Esophagus muscularis mucosa (tissue), 4 donors: ENCODE data around the gene CD34.

Source experiments
- EP300 ChIP-seq: sonication (generic); formaldehyde crosslinking; IDR thresholded peaks from one replicate; pipeline ENCODE4 v1.6.1; 2017; ENCODE audit warnings: antibody characterized with exemption
- POLR2A ChIP-seq: fragments of 450-650 bp; IDR thresholded peaks from one replicate; pipeline ENCODE4 v1.6.1; 2017; ENCODE audit warnings: antibody characterized with exemption, moderate library complexity, mild to moderate bottlenecking, low read depth
- POLR2AphosphoS5 ChIP-seq, 2 donors: sonication (generic); formaldehyde crosslinking; IDR thresholded peaks; one replicate each; pipeline ENCODE4 v1.6.1; 2017; ENCODE audit warnings: antibody characterized with exemption in 2 of 2
- TF ChIP-seq, protein P1 (sequence below), 3 experiments: fragments of 200-600 bp in 2 of 3; fragments of 450-650 bp in 1 of 3; sonication (generic) in 2 of 3; IDR thresholded peaks; one replicate each; pipeline ENCODE4 v1.5.1; 2017 to 2019; ENCODE audit warnings: antibody characterized with exemption in 3 of 3, mild to moderate bottlenecking in 2 of 3, moderate library complexity in 1 of 3

DNA sequence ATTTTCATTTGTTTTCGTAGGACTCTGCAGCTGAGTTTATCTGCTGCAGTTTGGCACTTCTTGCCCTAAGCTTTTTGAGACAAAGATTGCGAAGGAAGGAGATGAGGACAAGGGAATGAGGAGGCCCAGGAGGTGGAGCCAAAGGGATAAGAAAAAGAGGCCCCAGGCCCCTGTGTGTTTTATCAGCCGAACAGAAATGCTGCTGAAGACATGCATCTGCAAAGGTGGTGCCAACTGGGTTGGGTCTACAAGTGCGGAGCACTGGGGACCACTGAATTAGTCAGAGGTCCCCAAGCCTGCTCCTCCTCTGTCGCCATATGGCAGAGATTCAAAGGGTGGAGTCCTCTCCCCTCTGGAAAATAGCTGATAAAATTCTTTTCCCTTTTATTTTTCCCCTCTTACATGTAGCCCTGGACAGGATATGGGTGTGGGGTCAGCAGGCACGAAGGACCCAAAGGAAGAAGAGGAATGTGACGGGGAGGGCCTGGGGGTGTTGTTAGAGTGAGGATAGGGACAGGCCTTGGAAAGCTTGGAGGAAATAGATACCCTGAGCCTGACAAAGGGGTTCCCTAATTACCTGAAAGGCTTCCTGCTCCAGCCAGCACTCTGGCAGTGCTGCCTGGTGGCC, 2.7 kb downstream of the CD34 start:
- TF ChIP-seq, protein P1, sequence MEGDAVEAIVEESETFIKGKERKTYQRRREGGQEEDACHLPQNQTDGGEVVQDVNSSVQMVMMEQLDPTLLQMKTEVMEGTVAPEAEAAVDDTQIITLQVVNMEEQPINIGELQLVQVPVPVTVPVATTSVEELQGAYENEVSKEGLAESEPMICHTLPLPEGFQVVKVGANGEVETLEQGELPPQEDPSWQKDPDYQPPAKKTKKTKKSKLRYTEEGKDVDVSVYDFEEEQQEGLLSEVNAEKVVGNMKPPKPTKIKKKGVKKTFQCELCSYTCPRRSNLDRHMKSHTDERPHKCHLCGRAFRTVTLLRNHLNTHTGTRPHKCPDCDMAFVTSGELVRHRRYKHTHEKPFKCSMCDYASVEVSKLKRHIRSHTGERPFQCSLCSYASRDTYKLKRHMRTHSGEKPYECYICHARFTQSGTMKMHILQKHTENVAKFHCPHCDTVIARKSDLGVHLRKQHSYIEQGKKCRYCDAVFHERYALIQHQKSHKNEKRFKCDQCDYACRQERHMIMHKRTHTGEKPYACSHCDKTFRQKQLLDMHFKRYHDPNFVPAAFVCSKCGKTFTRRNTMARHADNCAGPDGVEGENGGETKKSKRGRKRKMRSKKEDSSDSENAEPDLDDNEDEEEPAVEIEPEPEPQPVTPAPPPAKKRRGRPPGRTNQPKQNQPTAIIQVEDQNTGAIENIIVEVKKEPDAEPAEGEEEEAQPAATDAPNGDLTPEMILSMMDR (IDR thresholded peaks at IDR 0.05): peak in 1 of 3 experiments; percentile 5
- TF ChIP-seq EP300: no peak
- no peak for TF ChIP-seq POLR2A
- peak in 1 of 2 donors; percentile 22 for TF ChIP-seq POLR2AphosphoS5 (IDR thresholded peaks at IDR 0.05)
